SK-N-SH (cell line): ENCODE measurements around the gene CSTB.

Experiments used
- CTCF ChIP-seq: fragments of 200-600 bp; sonication (generic); IDR thresholded peaks from 2 replicates; pipeline ENCODE4 v1.6.1; 2017; ENCODE audit warnings: antibody characterized with exemption, mild to moderate bottlenecking, moderate library complexity
- NRF1 ChIP-seq: IDR thresholded peaks from 2 replicates; pipeline ENCODE4 v1.6.1; 2012; ENCODE audit warnings: low read depth, mild to moderate bottlenecking, low read length
- PBX3 ChIP-seq: IDR thresholded peaks from 2 replicates; pipeline ENCODE4; 2012
- RCOR1 ChIP-seq: fragments of 150-350 bp; IDR thresholded peaks from 2 replicates; pipeline ENCODE4 v1.6.1; 2017; ENCODE audit warnings: antibody characterized with exemption, low read length

- TF ChIP-seq CTCF (no peak), RCOR1 (no peak), NRF1 (no peak), PBX3 (no peak)
Observed at GRCh38 chr21:43758811-43759210, 17.3 kb downstream of the CSTB start.
